ENCODE measurements around the gene FAF1.

DNA sequence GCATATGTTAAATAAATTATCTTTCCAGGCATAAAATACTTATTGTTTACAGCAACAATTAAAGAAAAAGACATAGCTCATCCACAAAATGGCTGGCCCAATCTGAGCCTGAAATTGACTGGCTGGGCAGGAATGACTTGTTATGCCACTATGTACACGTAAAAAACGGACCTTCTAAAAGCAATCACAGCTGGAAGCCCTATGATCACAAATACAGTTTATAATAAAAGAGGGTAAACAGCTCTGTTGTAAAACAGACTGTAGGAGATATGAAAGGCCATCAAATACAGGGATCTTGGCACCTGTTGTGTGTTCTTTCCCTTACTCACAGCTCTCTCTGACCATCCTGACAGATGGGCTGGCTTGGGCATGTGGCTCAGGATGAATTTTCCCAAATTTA, 466.4 kb downstream of the FAF1 start:
- no peak for TF ChIP-seq POLR2A (IDR thresholded peaks at IDR 0.05; ENCODE audit: low read length)
- no peak for TF ChIP-seq GATA1 (IDR thresholded peaks at IDR 0.05; ENCODE audit: low read depth, low read length)
